HepG2 (cell line): ENCODE measurements around the gene GIPC2. TPM values are rescaled to one million over a fixed set of nuclear protein-coding genes. Genes with fewer than 3 reads are reported as not detected.

Experiments
- ATAC-seq: fragments of 200-7000 bp; cut with Tn5 transposase; 3 replicates; pipeline ENCODE4 v1.9.1; 2020; ENCODE audit warnings: mild to moderate bottlenecking, moderate library complexity
- BruUV-seq: library from RNA; stranded (reverse); fragments of 400-500 nt; replicated peaks from 2 replicates; lab custom pipeline; 2021; lab: Mats Ljungman, UMichigan
- CTCF ChIA-PET: fragments of 300-600 bp; formaldehyde crosslinking; extraction: SDS; loops from one replicate; lab custom pipeline; 2021; ENCODE audit warnings: low total read pairs, inconsistent platforms, low intra/inter-chr PET ratio; lab: Yijun Ruan, JAX
- POLR2A ChIA-PET: fragments of 350-600 bp; sonication (Branson Sonifier 250); formaldehyde crosslinking; loops from one replicate; lab custom pipeline; 2020; ENCODE audit warnings: antibody characterized with exemption, inconsistent platforms; lab: Yijun Ruan, JAX
- DNase-seq: peaks from one replicate; pipeline ENCODE4 v3.0.0-alpha.2; 2015; ENCODE audit warnings: low spot score
- FAIRE-seq: peaks from 3 replicates; lab custom pipeline; 2011; peaks lifted over from hg19 to GRCh38; lab: Jason Lieb, UNC
- H2AFZ ChIP-seq: one replicate; pipeline ENCODE4 v1.6.1; 2011; ENCODE audit warnings: low read length, inconsistent platforms
- H3K27ac ChIP-seq: fragments of 300-600 bp; 3 replicates; pipeline ENCODE4 v1.8.0; 2011; ENCODE audit warnings: mixed run types, mild to moderate bottlenecking, mixed read lengths, low read length, inconsistent platforms; ENCODE audit not compliant: insufficient read depth; ENCODE audit errors: extremely low read length
- H3K27me3 ChIP-seq, 2 experiments: fragments of 200-600 bp in 1 of 2; 2 replicates in 1 of 2; 3 replicates in 1 of 2; pipeline versions ENCODE4 v1.6.0 to v1.8.0; 2011; ENCODE audit warnings: low read length in 2 of 2, mild to moderate bottlenecking in 2 of 2, moderate library complexity in 2 of 2, inconsistent platforms in 1 of 2; ENCODE audit not compliant: insufficient read depth in 2 of 2, control insufficient read depth in 1 of 2
- H3K36me3 ChIP-seq, 2 experiments: fragments of 200-600 bp in 1 of 2; replicated peaks in 1 of 2; 2 replicates in 1 of 2; 3 replicates in 1 of 2; pipeline versions ENCODE4 v1.5.1 to v1.8.0; 2011; ENCODE audit warnings: low read length in 2 of 2, inconsistent platforms in 1 of 2; ENCODE audit not compliant: insufficient read depth in 2 of 2, control insufficient read depth in 1 of 2
- H3K4me1 ChIP-seq: 2 replicates; pipeline ENCODE4 v1.5.1; 2012; ENCODE audit warnings: low read length, inconsistent platforms; ENCODE audit not compliant: insufficient read depth
- H3K4me2 ChIP-seq: 2 replicates; pipeline ENCODE4 v1.6.0; 2011; ENCODE audit warnings: low read depth, low read length, inconsistent platforms
- H3K4me3 ChIP-seq, 3 experiments: fragments of 200-600 bp in 1 of 3; sonication (generic), shearing (Covaris generic) in 1 of 3; replicated peaks in 1 of 3; 2 replicates each; pipeline ENCODE4 v1.5.1; 2011 to 2016; ENCODE audit warnings: low read length in 3 of 3, inconsistent platforms in 2 of 3, low read depth in 2 of 3, mild to moderate bottlenecking in 2 of 3, control low read depth in 1 of 3, mixed read lengths in 1 of 3; ENCODE audit not compliant: insufficient read depth in 1 of 3
- H3K79me2 ChIP-seq: one replicate; pipeline ENCODE4 v1.6.1; 2011; ENCODE audit warnings: low read length, inconsistent platforms; ENCODE audit not compliant: insufficient read depth
- H3K9ac ChIP-seq: 2 replicates; pipeline ENCODE4 v1.6.0; 2011; ENCODE audit warnings: mild to moderate bottlenecking, low read depth, low read length, inconsistent platforms; ENCODE audit not compliant: insufficient read depth
- H3K9me3 ChIP-seq: 2 replicates; pipeline ENCODE4 v1.5.1; 2012; ENCODE audit warnings: mild to moderate bottlenecking, low read length
- H4K20me1 ChIP-seq: 2 replicates; pipeline ENCODE4 v1.6.0; 2011; ENCODE audit warnings: inconsistent platforms, mild to moderate bottlenecking, low read length, moderate library complexity; ENCODE audit not compliant: insufficient read depth
- PRPF4 ChIP-seq: fragments of 200-400 bp; formaldehyde crosslinking; IDR thresholded peaks from 2 replicates; pipeline ENCODE4 v1.6.1; 2016; ENCODE audit warnings: low read length, low read depth; ENCODE audit not compliant: poor library complexity, severe bottlenecking
- ZFP82 ChIP-seq: sonication (generic); formaldehyde crosslinking; IDR thresholded peaks from 2 replicates; pipeline ENCODE4 v1.5.1; 2020; ENCODE audit warnings: mild to moderate bottlenecking, missing genetic modification reagents, borderline replicate concordance
- in situ Hi-C: cut with HindIII; loops from 2 replicates; pipeline ENCODE4 v1.10.0; 2017; ENCODE audit warnings: low pct_unique_long_range_greater_than_20kb; ENCODE audit not compliant: extremely low pct_ligation_motif_present
- intact Hi-C: fragments of 100-400 bp; cut with micrococcal nuclease; formaldehyde crosslinking; loops from one replicate; pipeline ENCODE4 v1.10.0; 2022; ENCODE audit not compliant: unreplicated experiment
- polyA plus RNA-seq, 8 experiments: library from polyadenylated mRNA; depleted of rRNA in 3 of 8; stranded (reverse) in 7 of 8; unstranded in 1 of 8; fragments of >200 nt; fragmentation: Illumina TruSeq in 4 of 8; extraction: Trizol in 4 of 8; gene quantifications; 2 replicates each; pipeline versions ENCODE4 v1.2.1 to v1.2.3, GENCODE V29; 2011 to 2016; ENCODE audit warnings: low read depth in 4 of 8, missing spikeins in 1 of 8, mixed read lengths in 1 of 8; ENCODE audit not compliant: insufficient read depth in 1 of 8
- total RNA-seq, 5 experiments: library from RNA; depleted of rRNA; stranded (reverse); fragments of >200 nt; fragmentation: Illumina TruSeq; extraction: Trizol; gene quantifications; 2 replicates each; pipeline ENCODE4 v1.2.3, GENCODE V29; 2016; ENCODE audit warnings: low read depth in 1 of 5
- TF ChIP-seq, protein P1 (sequence below): sonication (generic); formaldehyde crosslinking; IDR thresholded peaks from 2 replicates; pipeline ENCODE4 v1.4.0; 2020; ENCODE audit warnings: missing genetic modification reagents, borderline replicate concordance
- TF ChIP-seq, protein P2 (sequence below): sonication (generic); formaldehyde crosslinking; IDR thresholded peaks from 2 replicates; pipeline ENCODE4 v1.4.0; 2020; ENCODE audit warnings: missing genetic modification reagents, mild to moderate bottlenecking, borderline replicate concordance

GIPC2 gene
- total and polyA plus RNA-seq, 2 of the 13 experiments (the other 11 are each of a cell fraction or from before 2014, with no cell fraction given): 6.1 to 21.6 TPM

DNA sequence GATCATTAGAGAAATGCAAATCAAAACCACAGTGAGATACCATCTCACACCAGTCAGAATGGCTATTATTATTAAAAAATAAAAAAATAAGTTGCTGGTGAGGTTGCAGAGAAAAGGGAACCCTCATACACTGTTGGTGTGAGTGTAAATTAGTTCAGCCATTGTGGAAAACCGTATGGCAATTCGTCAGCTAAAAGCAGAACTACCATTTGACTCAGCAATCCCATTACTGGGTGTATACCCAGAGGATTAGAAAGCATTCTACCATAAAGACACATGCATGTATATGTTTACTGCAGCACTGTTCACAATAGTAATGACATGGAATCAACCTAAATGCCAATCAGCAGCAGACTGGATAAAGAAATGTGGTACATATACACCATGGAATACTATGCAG lies 42.2 kb downstream of the GIPC2 start (continued):
- TF ChIP-seq ZFP82: no peak
- TF ChIP-seq, protein P1, sequence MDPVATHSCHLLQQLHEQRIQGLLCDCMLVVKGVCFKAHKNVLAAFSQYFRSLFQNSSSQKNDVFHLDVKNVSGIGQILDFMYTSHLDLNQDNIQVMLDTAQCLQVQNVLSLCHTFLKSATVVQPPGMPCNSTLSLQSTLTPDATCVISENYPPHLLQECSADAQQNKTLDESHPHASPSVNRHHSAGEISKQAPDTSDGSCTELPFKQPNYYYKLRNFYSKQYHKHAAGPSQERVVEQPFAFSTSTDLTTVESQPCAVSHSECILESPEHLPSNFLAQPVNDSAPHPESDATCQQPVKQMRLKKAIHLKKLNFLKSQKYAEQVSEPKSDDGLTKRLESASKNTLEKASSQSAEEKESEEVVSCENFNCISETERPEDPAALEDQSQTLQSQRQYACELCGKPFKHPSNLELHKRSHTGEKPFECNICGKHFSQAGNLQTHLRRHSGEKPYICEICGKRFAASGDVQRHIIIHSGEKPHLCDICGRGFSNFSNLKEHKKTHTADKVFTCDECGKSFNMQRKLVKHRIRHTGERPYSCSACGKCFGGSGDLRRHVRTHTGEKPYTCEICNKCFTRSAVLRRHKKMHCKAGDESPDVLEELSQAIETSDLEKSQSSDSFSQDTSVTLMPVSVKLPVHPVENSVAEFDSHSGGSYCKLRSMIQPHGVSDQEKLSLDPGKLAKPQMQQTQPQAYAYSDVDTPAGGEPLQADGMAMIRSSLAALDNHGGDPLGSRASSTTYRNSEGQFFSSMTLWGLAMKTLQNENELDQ (CRISPR knock-in tag): no peak
- TF ChIP-seq, all 625 proteins: peak for 0

DNA sequence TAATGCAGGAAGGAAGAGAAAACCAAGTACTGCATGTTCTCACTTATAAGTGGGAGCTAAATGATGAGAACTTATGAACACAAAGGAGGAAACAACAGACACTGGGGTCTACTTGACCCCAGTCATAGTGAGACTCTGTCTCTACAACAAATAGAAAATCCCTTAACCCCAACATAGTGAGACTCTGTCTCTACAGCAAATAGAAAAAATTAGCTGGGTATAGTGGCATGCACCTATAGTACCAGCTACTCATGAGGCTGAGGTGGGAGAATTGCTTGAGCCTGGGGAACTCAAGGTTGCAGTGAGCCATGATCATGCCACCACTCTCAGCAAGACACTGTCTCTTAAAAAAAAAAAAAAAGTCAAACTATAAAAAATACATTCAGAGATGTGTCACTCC lies 42.7 kb downstream of the GIPC2 start:
- ATAC-seq: peak; percentile 55
- peaks cover 4% of the 10 kb centered on the region for H3K79me2 ChIP-seq

More for the DNA sequence above, 42.7 kb downstream of the GIPC2 start:
- in situ Hi-C loops (no loop called here), intact Hi-C loops (no loop called here)
- Histone ChIP-seq H3K4me3 (no peak overlapping the region), H3K9ac (no peak overlapping the region), H3K4me2 (no peak overlapping the region), H2AFZ (no peak overlapping the region), H3K36me3 (peaks cover 1 to 4% of the 10 kb centered on the region in 2 experiments; a peak in 2 of 5 replicates), H3K27me3 (no peaks in the 10 kb centered on the region), H3K27ac (no peak overlapping the region), H3K9me3 (peaks cover 14% of the 10 kb centered on the region), H4K20me1 (no peaks in the 10 kb centered on the region), H3K4me1 (peaks cover 12% of the 10 kb centered on the region)
- no peak for DNase-seq
- FAIRE-seq: no peak
- TF ChIP-seq, protein P2, sequence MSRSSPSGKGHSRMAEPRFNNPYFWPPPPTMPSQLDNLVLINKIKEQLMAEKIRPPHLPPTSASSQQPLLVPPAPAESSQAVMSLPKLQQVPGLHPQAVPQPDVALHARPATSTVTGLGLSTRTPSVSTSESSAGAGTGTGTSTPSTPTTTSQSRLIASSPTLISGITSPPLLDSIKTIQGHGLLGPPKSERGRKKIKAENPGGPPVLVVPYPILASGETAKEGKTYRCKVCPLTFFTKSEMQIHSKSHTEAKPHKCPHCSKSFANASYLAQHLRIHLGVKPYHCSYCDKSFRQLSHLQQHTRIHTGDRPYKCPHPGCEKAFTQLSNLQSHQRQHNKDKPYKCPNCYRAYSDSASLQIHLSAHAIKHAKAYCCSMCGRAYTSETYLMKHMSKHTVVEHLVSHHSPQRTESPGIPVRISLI (CRISPR knock-in tag): no peak
- no peak for TF ChIP-seq PRPF4
- ChIA-PET CTCF (no interaction called here), POLR2A (no interaction called here)
- BruUV-seq: no TSS peak
